Esophagus muscularis mucosa (tissue), 3 donors: Measurements from ENCODE around the gene DOCK4.

Source experiments
- POLR2AphosphoS5 ChIP-seq, 2 donors: sonication (generic); formaldehyde crosslinking; IDR thresholded peaks; one replicate each; pipeline ENCODE4 v1.6.1; 2017; ENCODE audit warnings: antibody characterized with exemption in 2 of 2
- TF ChIP-seq, protein P1 (sequence below), 3 experiments: fragments of 200-600 bp in 2 of 3; fragments of 450-650 bp in 1 of 3; sonication (generic) in 2 of 3; IDR thresholded peaks; one replicate each; pipeline ENCODE4 v1.5.1; 2017 to 2019; ENCODE audit warnings: antibody characterized with exemption in 3 of 3, mild to moderate bottlenecking in 2 of 3, moderate library complexity in 1 of 3

DNA sequence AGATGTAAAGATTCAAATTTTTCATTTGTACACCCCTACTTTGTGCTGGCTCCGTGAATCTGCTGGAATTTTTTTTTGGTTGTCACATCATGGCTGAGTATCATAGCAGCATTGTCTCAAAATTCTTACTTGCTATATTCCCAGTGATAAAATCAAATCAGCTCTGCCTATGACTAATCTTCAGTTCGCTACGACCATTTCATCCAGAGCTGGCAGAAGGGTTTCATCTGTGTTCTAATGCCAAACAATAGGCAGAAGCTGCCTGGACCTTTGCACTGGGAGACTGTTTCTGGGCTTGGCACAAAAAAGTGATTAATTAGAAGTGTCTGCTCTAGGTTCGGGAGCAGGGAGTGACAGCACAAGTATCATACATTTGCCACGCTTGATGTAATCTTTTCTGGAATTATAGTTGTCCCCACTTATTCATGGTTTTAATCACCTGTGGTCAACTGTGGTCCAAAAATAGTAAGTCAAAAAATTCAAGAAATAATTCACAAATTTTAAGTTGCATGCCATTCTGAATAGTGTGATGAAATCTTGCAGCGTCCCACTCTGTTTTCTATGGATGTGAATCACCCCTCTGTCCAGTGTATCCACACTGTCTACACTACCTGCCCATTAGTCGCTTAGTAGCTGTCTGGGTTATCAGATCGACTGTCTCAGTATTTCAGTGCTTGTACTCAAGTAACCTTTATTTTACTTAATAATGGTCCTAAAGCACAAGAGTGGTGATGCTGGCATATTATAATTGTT lies 523.4 kb downstream of the DOCK4 start:
- TF ChIP-seq, protein P1, sequence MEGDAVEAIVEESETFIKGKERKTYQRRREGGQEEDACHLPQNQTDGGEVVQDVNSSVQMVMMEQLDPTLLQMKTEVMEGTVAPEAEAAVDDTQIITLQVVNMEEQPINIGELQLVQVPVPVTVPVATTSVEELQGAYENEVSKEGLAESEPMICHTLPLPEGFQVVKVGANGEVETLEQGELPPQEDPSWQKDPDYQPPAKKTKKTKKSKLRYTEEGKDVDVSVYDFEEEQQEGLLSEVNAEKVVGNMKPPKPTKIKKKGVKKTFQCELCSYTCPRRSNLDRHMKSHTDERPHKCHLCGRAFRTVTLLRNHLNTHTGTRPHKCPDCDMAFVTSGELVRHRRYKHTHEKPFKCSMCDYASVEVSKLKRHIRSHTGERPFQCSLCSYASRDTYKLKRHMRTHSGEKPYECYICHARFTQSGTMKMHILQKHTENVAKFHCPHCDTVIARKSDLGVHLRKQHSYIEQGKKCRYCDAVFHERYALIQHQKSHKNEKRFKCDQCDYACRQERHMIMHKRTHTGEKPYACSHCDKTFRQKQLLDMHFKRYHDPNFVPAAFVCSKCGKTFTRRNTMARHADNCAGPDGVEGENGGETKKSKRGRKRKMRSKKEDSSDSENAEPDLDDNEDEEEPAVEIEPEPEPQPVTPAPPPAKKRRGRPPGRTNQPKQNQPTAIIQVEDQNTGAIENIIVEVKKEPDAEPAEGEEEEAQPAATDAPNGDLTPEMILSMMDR (IDR thresholded peaks at IDR 0.05) = no peak
- TF ChIP-seq POLR2AphosphoS5 (IDR thresholded peaks at IDR 0.05) = no peak
